ENCODE results near the gene PMS1.
A peak's percentile ranks its signal among the peaks of the same experiment; 100 is the strongest.

The PMS1 gene

GRCh38 chr2:189770590-189771322 lies 13.5 kb upstream of the PMS1 start:
- H3K4ac ChIP-seq (ENCODE audit: low read depth in 1 of 2, low read length in 2 of 2): no peak overlapping the region
- peaks cover 3% of the 10 kb centered on the region for H3K79me1 ChIP-seq (replicated peaks; ENCODE audit: low read length, poor library complexity, severe bottlenecking)
- no peak overlapping the region for H2BK15ac ChIP-seq (ENCODE audit: low read depth, poor library complexity, severe bottlenecking)
- no peak for DNase-seq
- H3K14ac ChIP-seq (ENCODE audit: low read length in 2 of 2): no peak overlapping the region
- H3K27ac ChIP-seq (ENCODE audit: low read length, poor library complexity, severe bottlenecking): no peak overlapping the region
- no peaks in the 10 kb centered on the region for H3K27me3 ChIP-seq (ENCODE audit: control insufficient read depth in 1 of 2, insufficient read depth in 1 of 2, low read length in 2 of 2)
- 100% methylated on average over 1 of the region's 6 CpGs for WGBS
- H2AFZ ChIP-seq (ENCODE audit: low read depth, low read length): no peak overlapping the region
- no peak overlapping the region for H3K18ac ChIP-seq (ENCODE audit: low read depth in 1 of 2, low read length in 2 of 2)
- H2BK120ac ChIP-seq (ENCODE audit: low read depth, low read length): no peak overlapping the region
- no peak overlapping the region for H4K91ac ChIP-seq (ENCODE audit: low read length)
- no peak overlapping the region for H2BK5ac ChIP-seq (ENCODE audit: low read depth, low read length, poor library complexity, severe bottlenecking)
- H3K4me1 ChIP-seq (ENCODE audit: control insufficient read depth, insufficient read depth, low read depth, low read length): no peaks in the 10 kb centered on the region
- peaks cover 6 to 86% of the 10 kb centered on the region in 2 experiments for H3K36me3 ChIP-seq (ENCODE audit: control insufficient read depth in 1 of 2, insufficient read depth in 2 of 2, low read depth in 1 of 2, low read length in 2 of 2)
- no peak overlapping the region for H3K4me2 ChIP-seq (ENCODE audit: low read length, poor library complexity, severe bottlenecking)
- H2AK5ac ChIP-seq (ENCODE audit: low read length, severe bottlenecking): no peak overlapping the region
- no peak overlapping the region for H2BK12ac ChIP-seq (ENCODE audit: low read length in 2 of 2)
- no peak overlapping the region for H3K23ac ChIP-seq (ENCODE audit: low read length in 2 of 2)
- H3K4me3 ChIP-seq (ENCODE audit: insufficient read depth in 1 of 2, low read depth in 1 of 2, low read length in 2 of 2): no peak overlapping the region
- no peak overlapping the region for H3K9ac ChIP-seq (ENCODE audit: low read length)
- H4K8ac ChIP-seq (ENCODE audit: low read length): no peak overlapping the region
- H3K9me3 ChIP-seq (ENCODE audit: control insufficient read depth, low read length): no peaks in the 10 kb centered on the region

- H2BK120ac ChIP-seq (ENCODE audit: low read depth, low read length): no peak overlapping the region
- H4K91ac ChIP-seq (ENCODE audit: low read length): no peak overlapping the region
- no peak overlapping the region for H3K14ac ChIP-seq (ENCODE audit: low read length in 2 of 2)
- no peak overlapping the region for H2BK15ac ChIP-seq (ENCODE audit: low read depth, poor library complexity, severe bottlenecking)
- no peak overlapping the region for H3K9ac ChIP-seq (ENCODE audit: low read length)
- no peak for DNase-seq
- H2AFZ ChIP-seq (ENCODE audit: low read depth, low read length): no peak overlapping the region
- peaks cover 4% of the 10 kb centered on the region for H3K79me1 ChIP-seq (replicated peaks; ENCODE audit: low read length, poor library complexity, severe bottlenecking)
- H3K27me3 ChIP-seq (ENCODE audit: control insufficient read depth in 1 of 2, insufficient read depth in 1 of 2, low read length in 2 of 2): no peaks in the 10 kb centered on the region
- H2BK5ac ChIP-seq (ENCODE audit: low read depth, low read length, poor library complexity, severe bottlenecking): no peak overlapping the region
- no peak overlapping the region for H3K4me3 ChIP-seq (ENCODE audit: insufficient read depth in 1 of 2, low read depth in 1 of 2, low read length in 2 of 2)
- H2BK12ac ChIP-seq (ENCODE audit: low read length in 2 of 2): no peak overlapping the region
- no peaks in the 10 kb centered on the region for H3K4me1 ChIP-seq (ENCODE audit: control insufficient read depth, insufficient read depth, low read depth, low read length)
- H3K36me3 ChIP-seq (ENCODE audit: control insufficient read depth in 1 of 2, insufficient read depth in 2 of 2, low read depth in 1 of 2, low read length in 2 of 2): peaks cover 3 to 90% of the 10 kb centered on the region in 2 experiments
- H3K4ac ChIP-seq (ENCODE audit: low read depth in 1 of 2, low read length in 2 of 2): no peak overlapping the region
- no peak overlapping the region for H3K23ac ChIP-seq (ENCODE audit: low read length in 2 of 2)
- H3K9me3 ChIP-seq (ENCODE audit: control insufficient read depth, low read length): no peaks in the 10 kb centered on the region
- H2AK5ac ChIP-seq (ENCODE audit: low read length, severe bottlenecking): no peak overlapping the region
- no peak overlapping the region for H4K8ac ChIP-seq (ENCODE audit: low read length)
- no peak overlapping the region for H3K4me2 ChIP-seq (ENCODE audit: low read length, poor library complexity, severe bottlenecking)
- H3K27ac ChIP-seq (ENCODE audit: low read length, poor library complexity, severe bottlenecking): no peak overlapping the region
- H3K18ac ChIP-seq (ENCODE audit: low read depth in 1 of 2, low read length in 2 of 2): no peak overlapping the region
- no CpG with 5 or more reads among the region's 1 CpG for WGBS
Measured at GRCh38 chr2:189772212-189772611, 12.0 kb upstream of the PMS1 start.

DNA sequence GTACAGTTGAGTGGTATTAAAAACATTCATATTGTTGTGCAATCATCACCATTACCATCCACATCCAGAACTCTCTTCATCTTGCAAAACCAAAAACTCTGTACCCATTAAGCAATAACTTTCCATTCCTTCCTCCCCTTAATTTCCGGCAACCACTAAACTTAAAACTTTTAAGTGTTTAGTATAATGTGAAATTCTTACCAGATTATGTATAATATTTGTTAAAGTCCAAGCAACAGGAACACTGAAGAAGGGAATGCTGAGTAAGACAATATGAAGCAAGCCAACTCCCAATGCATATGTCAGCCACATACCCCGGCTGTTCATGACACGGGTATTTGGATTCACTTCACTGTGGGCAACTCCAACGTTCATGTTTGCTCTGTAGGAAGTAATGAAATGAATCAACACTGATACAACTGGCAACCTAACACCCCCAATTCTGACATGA lies 2.0 kb upstream of the PMS1 start:
- no peak overlapping the region for H2AK5ac ChIP-seq (ENCODE audit: low read length, severe bottlenecking)
- no peak overlapping the region for H2BK5ac ChIP-seq (ENCODE audit: low read depth, low read length, poor library complexity, severe bottlenecking)
- no peaks in the 10 kb centered on the region for H3K9me3 ChIP-seq (ENCODE audit: control insufficient read depth, low read length)
- H2BK15ac ChIP-seq (ENCODE audit: low read depth, poor library complexity, severe bottlenecking): no peak overlapping the region
- no peak overlapping the region for H3K14ac ChIP-seq (ENCODE audit: low read length in 2 of 2)
- H3K18ac ChIP-seq (ENCODE audit: low read depth in 1 of 2, low read length in 2 of 2): no peak overlapping the region
- DNase-seq: peak; percentile 28
- no peaks in the 10 kb centered on the region for H3K27me3 ChIP-seq (ENCODE audit: control insufficient read depth in 1 of 2, insufficient read depth in 1 of 2, low read length in 2 of 2)
- peak overlapping the region; percentile 61 for H3K4me2 ChIP-seq (ENCODE audit: low read length, poor library complexity, severe bottlenecking)
- peaks cover 8% of the 10 kb centered on the region for H3K4me1 ChIP-seq (ENCODE audit: control insufficient read depth, insufficient read depth, low read depth, low read length)
- H3K4me3 ChIP-seq (ENCODE audit: insufficient read depth in 1 of 2, low read depth in 1 of 2, low read length in 2 of 2): peak overlapping the region in 1 of 2 experiments; percentile 80
- no peak overlapping the region for H3K27ac ChIP-seq (ENCODE audit: low read length, poor library complexity, severe bottlenecking)
- H2BK120ac ChIP-seq (ENCODE audit: low read depth, low read length): no peak overlapping the region
- H2AFZ ChIP-seq (ENCODE audit: low read depth, low read length): no peak overlapping the region
- H2BK12ac ChIP-seq (ENCODE audit: low read length in 2 of 2): no peak overlapping the region
- no peak overlapping the region for H4K91ac ChIP-seq (ENCODE audit: low read length)
- H3K23ac ChIP-seq (ENCODE audit: low read length in 2 of 2): no peak overlapping the region
- H4K8ac ChIP-seq (ENCODE audit: low read length): no peak overlapping the region
- H3K4ac ChIP-seq (ENCODE audit: low read depth in 1 of 2, low read length in 2 of 2): no peak overlapping the region
- H3K79me1 ChIP-seq (replicated peaks; ENCODE audit: low read length, poor library complexity, severe bottlenecking): peaks cover 12% of the 10 kb centered on the region
- H3K9ac ChIP-seq (ENCODE audit: low read length): peak overlapping the region; percentile 92
- WGBS: 90% methylated on average over 3 of the region's 4 CpGs
- H3K36me3 ChIP-seq (ENCODE audit: control insufficient read depth in 1 of 2, insufficient read depth in 2 of 2, low read depth in 1 of 2, low read length in 2 of 2): peaks cover 11 to 60% of the 10 kb centered on the region in 2 experiments

DNA sequence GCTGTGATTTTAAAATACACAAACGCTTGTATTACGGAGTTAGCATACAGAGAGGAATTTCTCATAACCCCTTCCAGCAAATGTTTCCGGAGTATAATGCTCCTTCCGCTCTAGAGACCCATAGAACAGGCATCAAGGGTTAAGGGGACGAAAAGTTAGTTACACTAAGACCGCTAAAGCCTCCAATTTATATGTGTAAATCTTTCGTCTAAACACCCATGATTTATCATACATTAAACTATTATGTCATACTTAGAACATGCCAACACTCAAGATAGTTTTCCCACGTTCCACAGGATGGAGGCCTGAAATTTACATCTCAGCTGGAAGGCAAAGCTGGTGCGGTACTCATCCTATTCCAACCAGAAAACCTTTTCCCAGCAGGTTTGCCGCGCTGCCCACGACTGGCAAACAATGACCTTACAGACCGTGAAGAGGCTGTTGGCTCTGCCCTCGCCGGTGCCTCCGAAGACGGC lies 761 bp upstream of the PMS1 start:
- no peak for DNase-seq
- peak overlapping the region; percentile 86 for H3K27ac ChIP-seq (ENCODE audit: low read length, poor library complexity, severe bottlenecking)
- no peak overlapping the region for H3K14ac ChIP-seq (ENCODE audit: low read length in 2 of 2)
- H3K4me1 ChIP-seq (ENCODE audit: control insufficient read depth, insufficient read depth, low read depth, low read length): peaks cover 8% of the 10 kb centered on the region
- WGBS: under 1% methylated on average over 17 of the region's 17 CpGs
- peak overlapping the region; percentile 80 to 84 for H3K4me3 ChIP-seq (ENCODE audit: insufficient read depth in 1 of 2, low read depth in 1 of 2, low read length in 2 of 2)
- no peak overlapping the region for H2AK5ac ChIP-seq (ENCODE audit: low read length, severe bottlenecking)
- H2BK5ac ChIP-seq (ENCODE audit: low read depth, low read length, poor library complexity, severe bottlenecking): no peak overlapping the region
- peak overlapping the region in 1 of 2 experiments; percentile 91 for H3K18ac ChIP-seq (ENCODE audit: low read depth in 1 of 2, low read length in 2 of 2)
- no peak overlapping the region for H3K23ac ChIP-seq (ENCODE audit: low read length in 2 of 2)
- H2AFZ ChIP-seq (ENCODE audit: low read depth, low read length): no peak overlapping the region
- H3K9ac ChIP-seq (ENCODE audit: low read length): peak overlapping the region; percentile 92
- H3K36me3 ChIP-seq (ENCODE audit: control insufficient read depth in 1 of 2, insufficient read depth in 2 of 2, low read depth in 1 of 2, low read length in 2 of 2): peaks cover 7 to 56% of the 10 kb centered on the region in 2 experiments
- H3K4ac ChIP-seq (ENCODE audit: low read depth in 1 of 2, low read length in 2 of 2): peak overlapping the region in 1 of 2 experiments; percentile 22
- H3K4me2 ChIP-seq (ENCODE audit: low read length, poor library complexity, severe bottlenecking): peak overlapping the region; percentile 2
- no peak overlapping the region for H2BK120ac ChIP-seq (ENCODE audit: low read depth, low read length)
- H2BK15ac ChIP-seq (ENCODE audit: low read depth, poor library complexity, severe bottlenecking): no peak overlapping the region
- no peaks in the 10 kb centered on the region for H3K27me3 ChIP-seq (ENCODE audit: control insufficient read depth in 1 of 2, insufficient read depth in 1 of 2, low read length in 2 of 2)
- H4K8ac ChIP-seq (ENCODE audit: low read length): peak overlapping the region; percentile 39
- no peaks in the 10 kb centered on the region for H3K9me3 ChIP-seq (ENCODE audit: control insufficient read depth, low read length)
- H3K79me1 ChIP-seq (replicated peaks; ENCODE audit: low read length, poor library complexity, severe bottlenecking): peaks cover 11% of the 10 kb centered on the region
- H4K91ac ChIP-seq (ENCODE audit: low read length): no peak overlapping the region
- H2BK12ac ChIP-seq (ENCODE audit: low read length in 2 of 2): no peak overlapping the region

All from mesenchymal stem cell (in vitro differentiated cells and primary cell).